HG03103 (cell line): ENCODE data around the gene TMEM63B.
"Not testable (repeated sequence)": the region's sequence is repeated elsewhere in the genome, so short reads cannot be mapped to it uniquely, and the experiment has no call there.

Source experiments
- ATAC-seq: cut with Tn5 transposase; IDR thresholded peaks from one replicate; pipeline ENCODE4 v1.9.1; 2021; ENCODE audit warnings: low read depth; ENCODE audit not compliant: unreplicated experiment

Gene TMEM63B

DNA sequence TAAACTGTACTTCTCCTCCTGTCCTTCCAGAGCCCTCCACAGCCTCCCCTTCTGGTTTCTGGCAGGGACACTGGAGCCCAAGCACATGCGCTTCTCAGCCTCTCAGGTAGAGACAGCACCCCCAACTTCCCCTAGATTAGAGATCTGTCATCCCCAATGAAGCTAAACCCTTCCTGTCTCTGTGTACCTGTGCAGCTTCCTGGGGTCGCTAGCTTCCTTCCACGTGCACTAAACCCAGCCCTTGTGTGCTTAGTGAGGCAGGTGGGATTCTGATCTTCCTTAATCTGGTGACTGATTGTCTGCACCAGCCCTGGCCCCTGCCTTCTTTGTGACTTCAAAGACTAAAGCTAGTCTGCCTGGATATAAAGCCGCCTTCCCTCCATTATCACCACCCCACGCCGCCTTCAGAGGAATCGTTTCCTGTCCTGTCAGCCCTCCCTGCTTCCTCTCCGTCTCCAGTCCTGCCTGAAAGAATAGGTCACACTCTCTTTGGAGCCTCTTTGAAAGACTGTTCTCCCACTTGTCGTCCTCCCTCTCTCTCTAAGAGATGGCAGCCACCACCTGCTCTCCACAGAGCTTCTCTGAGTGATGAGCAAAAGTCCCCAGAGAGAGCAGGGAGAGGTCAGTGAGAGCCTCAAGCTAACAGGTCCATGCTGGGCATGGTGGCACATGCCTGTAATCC is 58.7 kb downstream of the TMEM63B start:
- ATAC-seq = no peak

DNA sequence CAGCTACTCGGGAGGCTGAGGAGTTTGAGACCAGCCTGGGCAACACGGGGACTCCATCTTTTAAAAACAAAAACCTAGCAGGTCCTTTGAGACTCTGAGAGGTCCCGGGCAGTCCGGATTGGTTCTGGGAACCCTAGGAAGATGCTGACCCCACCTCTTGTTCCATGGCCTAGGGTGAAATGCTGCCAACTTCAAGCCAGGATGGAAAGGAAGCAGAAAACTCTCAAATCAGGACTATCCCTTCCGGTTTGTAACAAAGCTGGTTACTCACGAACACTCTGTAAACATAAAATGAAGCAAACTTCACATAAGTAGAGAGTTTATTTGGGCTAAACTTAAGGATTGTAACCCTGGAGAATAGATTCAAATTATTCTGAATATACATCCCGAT is 59.3 kb downstream of the TMEM63B start:
- no peak for ATAC-seq

DNA sequence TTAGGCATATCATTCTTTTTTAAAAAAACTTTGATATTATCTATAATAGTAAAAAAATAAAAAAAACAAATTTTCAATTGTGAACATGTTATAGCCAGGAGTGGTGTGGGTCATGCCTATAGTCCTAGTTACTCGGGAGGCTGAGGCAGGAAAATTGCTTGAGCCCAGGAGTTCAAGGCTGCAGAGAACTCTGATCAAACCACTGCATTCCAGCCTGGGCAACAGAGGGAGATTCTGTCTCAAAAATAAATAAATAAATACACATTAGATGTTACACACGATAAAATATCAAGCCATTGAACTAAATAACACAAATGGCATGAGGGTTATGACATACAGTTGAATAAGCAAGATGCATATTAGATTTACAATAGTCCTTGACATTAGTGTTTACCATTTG is 61.5 kb downstream of the TMEM63B start:
- ATAC-seq = no peak

DNA sequence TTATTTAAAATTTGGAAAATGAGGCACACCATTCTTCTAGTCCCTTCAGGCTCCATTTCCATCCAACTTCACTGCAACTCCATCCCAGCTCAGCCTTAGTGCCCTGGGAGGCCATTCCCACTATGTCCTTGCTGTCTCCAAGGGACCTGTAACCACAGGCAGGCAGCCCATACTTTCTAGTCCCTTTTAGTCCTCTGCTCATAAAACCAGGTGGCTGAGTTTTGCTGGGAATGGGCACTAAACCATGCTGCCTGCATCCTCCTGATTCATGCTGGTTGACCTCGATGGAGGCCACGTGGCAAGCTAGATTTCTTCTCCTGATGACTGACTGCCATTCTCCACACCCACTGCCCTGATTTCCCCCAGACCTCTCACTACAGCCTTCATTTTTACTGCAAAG is 61.9 kb downstream of the TMEM63B start:
- no peak for ATAC-seq

DNA sequence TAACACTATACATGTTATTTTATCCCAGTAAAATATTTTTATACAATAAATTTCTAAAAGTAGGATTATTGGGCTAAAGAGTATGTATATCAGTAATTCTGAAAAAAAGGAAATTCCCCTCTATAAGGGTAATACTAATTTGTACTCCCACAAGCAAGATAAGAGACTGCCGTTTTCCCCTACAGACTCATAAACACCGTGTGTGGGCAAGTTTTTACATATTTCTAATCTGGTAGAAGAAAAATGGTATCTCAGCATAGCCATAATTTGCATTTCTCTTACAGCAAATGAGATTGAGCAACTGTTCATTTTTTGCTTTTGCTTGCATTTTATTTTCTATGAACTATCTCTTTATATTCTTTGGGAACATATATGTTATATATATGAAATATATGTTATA is 63.4 kb downstream of the TMEM63B start:
- no peak for ATAC-seq

DNA sequence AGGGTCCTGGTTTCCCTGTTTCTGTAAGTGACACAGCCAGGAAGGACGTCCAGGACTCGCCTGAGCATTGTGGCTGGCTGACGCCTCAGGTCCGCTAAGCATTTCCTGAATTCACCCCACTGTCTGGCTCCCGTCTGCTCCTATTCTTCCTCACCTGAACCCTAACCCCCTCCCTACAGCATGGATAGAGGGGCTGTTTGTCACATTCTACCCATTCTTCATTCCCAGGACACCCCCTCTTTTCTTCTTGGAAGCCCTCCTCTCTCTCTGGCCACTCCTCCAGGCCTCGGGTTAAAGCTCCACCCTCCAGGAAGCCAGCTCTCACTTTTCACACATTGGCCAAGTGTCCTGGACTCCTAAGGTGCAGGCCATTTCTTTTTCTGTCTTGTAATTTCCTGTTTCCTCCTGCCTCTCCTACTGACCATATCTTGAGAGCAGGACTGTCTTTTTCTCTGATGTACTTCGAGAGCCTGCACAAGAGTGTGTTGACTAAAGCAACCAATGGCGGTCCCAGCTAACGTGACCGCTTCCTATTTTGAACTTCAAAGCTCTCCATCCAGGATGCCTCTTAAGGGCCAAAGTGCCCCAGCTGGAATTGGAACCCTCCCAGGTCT is 65.2 kb downstream of the TMEM63B start:
- ATAC-seq = no peak

DNA sequence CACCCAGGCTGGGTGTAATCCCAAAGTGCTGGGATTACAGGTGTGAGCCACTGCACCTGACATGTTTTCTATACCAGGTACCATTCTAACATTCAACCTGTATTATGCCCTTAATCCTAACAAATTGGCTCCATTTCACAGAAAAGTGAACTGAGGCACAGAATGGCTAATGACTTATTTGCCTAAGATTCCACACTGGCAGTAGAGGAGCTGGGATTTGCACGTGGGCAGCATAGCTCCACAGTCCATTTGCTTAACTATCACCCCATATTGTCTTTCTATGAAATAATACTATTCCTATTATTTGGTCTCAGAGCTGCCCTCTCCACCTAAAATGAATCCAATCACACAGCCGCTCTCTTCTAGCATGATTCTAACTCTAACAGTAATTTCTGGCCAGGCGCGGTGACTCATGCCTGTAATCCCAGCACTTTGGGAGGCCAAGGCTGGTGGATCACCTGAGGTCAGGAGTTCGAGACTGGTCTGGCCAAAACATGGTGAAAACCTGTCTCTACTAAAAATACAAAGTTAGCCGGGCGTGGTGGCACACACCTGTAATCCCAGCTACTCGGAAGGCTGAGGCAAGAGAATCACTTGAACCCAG is 66.1 kb downstream of the TMEM63B start:
- no peak for ATAC-seq

DNA sequence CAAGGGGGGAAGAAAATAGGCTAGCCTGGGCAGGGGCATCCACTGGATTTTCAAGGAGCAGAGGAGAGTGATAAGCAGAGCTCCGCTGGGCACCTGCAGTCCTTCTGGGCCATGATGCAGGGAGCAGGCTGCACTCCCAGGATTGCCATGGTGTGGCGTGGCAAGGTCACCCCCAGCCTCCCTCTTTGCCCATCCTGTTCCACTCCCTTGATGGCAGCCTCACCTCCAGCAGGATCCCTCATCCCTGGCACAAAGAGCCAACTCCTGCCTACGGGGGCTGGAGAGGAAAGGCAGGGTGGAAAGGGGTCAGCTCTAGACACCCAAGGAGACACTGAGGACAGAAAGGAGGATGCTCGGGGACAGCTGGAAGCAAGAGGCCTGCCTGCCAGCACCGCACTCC is 67.0 kb downstream of the TMEM63B start:
- ATAC-seq = no peak

DNA sequence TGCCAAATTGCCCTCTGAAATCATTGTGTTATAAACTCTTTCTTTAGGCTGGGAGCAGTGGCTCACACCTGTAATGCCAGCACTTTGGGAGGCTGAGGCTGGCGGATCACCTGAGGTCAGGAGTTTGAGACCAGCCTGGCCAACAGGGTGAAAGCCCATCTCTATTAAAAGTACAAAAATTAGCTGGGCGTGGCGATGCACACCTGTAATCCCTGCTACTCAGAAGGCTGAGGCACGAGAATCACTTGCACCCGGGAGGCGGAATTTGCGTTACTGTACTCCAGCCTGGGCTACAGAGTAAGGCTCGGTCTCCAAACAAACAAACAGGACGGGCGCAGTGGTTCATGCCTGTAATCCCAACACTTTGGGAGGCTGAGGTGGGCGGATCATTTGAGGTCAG is 69.0 kb downstream of the TMEM63B start:
- not testable (repeated sequence) for ATAC-seq

DNA sequence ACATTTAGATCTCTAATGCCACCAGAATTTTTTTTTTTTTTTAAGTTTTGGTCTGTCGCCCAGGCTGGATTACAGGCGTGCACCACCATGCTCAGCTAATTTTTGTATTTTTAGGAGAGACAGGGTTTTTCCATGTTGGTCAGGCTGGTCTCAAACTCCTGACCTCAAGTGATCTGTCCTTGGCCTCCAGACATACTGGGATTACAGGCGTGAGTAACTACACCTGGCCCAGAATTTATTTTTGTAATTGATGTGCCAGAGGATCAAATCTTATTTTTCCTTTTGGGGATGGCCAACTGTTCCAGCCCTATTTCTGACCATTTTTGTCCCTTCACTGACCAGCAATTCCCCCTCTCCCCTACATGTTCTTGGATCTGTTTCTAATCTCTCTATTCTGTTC is 71.3 kb downstream of the TMEM63B start:
- no peak for ATAC-seq

DNA sequence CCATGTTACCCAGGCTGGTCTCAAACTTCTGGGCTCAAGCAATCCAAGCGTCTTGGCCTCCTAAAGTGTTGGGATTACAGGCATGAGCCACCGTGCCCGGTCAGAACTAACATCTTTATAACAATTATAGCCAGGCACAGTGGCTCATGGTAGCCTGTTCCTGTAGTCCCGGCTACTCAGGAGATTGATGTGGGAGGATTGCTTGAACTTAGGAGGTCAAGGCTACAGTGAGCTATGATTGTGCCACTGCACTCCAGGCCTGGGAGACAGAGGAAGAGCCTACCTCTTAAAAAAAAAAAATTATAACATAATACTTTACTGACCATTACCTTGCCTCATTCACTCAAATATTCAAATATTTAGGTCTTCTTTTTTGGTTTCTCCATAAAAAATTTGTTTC is 72.5 kb downstream of the TMEM63B start:
- ATAC-seq = no peak

DNA sequence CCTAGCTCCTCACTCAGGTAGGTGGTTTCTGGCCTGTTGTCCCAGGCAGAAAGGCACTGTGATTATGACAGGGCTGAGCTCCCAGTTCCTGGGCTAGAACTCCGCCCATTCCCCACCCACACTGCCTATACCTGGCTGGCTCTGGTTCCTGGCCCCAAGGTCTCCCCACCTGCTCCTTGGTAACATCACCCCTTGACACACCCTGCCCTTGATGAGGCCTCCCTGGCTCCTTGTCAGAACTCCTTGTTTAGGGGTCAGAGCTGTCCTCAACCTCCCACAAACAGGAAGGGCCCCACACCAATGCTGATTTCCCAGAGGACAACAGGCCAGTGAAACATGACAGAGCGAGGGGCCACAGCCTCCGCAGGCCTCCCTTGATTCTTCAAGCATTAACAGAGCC is 73.8 kb downstream of the TMEM63B start:
- ATAC-seq = no peak

DNA sequence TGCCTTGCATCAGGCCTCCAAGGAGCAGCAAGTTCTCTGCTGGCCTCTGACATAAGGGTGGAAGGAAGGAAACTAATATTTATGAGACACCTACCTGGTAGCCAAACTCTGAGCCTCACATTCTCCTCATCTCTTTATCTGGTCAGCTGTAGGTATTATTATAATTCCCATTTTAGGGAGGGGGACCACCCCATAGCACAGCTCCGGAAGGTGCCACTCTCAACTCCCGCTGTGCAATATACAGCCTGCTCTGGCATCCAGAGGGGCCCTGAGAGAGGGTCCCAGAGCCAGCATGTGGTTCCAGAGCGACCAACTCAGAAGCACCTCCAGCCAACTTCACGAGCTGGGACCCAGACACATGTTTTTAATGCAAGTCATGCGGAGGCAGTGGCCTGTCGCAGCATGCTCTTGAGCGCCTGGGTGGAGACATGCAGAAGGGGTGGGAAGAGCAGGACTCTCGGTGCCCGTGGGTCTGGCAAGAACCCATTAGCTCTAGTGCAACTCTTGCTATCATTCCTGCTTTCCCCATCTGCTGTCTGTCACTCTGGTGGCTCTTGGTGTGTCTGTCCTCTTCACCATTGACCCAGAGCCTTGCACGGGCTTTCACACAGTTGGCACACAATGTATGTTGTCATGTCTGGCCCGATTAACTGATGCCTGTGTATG is 74.4 kb downstream of the TMEM63B start:
- no peak for ATAC-seq

DNA sequence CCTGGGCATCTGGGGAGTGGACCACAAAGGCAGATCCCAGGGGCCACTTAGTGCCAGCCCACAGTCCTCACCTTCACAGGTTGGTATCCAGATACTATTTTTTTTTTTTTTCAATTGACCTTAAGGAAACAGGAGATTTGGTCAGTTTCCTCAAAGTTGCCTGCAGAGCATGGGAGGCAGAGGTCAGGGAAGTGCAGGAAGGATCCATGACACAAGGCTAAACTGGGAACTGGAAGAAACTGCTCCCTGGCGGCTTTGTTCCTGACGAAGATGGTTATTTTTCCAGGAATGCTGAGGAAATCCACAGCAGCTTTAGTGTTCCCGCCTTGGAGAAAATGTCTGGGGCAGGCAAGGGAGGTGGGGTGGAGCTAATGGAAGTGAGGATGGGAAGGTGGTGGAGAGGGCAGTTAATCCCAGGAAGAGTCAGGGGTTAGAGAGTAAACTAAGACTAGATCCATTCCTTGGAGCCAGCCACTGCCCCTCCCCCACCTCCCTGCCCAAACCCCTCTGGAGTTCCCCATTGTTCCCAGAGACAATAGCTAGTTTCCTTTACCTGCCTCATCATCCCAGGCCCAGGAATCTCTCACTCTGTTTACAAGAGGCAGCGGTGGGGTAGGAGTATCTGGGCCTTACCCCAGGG is 75.1 kb downstream of the TMEM63B start:
- no peak for ATAC-seq

DNA sequence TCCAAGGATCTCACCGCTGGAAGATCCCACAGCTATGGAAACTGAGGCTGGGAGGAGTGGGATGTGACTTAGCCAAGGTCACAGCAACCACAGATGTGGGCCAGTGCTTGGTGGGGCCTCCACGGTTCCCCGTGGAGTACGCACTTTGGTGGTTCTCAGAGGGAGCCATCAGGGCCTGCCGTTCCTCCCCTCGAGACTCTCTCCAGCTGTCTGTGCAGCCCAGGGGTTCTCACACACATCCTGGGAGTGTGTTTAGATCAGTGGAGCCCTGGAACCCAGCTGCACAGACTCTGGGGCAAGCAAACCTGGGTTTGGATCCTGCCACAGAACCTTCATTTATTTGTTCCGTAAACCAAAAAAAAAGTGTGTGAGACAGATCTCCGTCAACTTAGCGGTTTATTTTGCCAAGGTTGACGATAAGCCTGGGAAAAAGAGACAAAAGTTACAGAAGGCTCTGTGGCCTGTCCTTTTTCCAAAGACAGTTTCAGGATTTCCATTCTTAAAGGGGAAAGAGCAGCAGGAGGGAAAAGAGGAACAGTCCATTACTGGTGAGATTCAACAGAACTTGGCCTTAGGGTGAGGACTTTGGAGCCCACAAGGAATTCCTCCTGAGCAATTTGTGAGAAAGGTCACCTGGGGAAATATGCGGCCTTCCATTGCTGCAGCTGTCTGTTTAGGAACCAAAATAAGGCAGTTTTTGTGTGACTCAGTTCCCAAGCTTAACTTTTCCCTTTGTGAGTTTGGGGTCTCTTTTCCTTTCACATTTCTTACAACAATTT is 75.8 kb downstream of the TMEM63B start:
- no peak for ATAC-seq

DNA sequence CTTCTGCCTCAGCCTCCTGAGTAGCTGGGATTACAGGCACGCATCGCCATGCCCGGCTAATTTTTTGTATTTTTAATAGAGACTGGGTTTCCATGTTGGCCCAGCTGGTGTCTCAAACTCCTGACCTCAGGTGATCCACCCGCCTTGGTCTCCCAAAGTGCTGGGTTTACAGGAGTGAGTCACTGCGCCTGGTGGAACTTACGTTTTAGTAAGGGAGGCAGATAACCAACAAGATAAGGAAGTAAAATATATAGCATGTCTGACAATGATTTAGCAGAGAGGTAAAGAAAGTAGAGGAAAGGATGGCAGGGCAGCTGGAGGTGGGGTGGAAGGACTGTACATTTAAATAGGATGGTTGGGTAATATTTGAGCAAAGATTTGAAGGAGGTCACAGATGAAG is 76.6 kb downstream of the TMEM63B start:
- no peak for ATAC-seq
